NCI-H1417 (cell line): ENCODE results near the gene LARP1B.
A peak's percentile ranks its signal among the peaks of the same experiment; 100 is the strongest.
"Not testable (repeated sequence)": the region's sequence is repeated elsewhere in the genome, so short reads cannot be mapped to it uniquely, and the experiment has no call there.

Experiments used
- DNase-seq, 3 experiments: peaks; one replicate each; lab custom pipeline; 2025; lab: John Stamatoyannopoulos, UW

The LARP1B gene

DNA sequence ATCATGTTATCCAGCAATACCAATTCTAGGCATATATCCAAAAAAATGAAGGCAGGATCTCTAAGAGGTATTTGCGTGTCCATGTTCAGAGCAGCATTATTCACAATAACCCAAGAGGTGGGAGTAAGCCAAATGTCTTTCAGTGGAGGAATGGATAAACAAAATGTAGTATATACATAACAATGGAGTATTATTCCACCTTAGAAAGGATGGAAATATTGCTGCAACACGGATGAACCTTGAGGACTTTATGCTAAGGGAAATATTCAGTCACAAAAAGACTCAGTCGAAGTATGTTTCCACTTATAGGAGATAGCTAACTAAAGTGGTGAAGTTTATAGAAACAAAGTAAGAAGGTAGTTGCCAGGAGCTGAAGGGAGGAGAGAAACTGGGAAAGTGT, 74.3 kb downstream of the LARP1B start:
- DNase-seq = no peak

- DNase-seq = no peak
Observed at GRCh38 chr4:128141866-128142265, 80.8 kb downstream of the LARP1B start.

DNA sequence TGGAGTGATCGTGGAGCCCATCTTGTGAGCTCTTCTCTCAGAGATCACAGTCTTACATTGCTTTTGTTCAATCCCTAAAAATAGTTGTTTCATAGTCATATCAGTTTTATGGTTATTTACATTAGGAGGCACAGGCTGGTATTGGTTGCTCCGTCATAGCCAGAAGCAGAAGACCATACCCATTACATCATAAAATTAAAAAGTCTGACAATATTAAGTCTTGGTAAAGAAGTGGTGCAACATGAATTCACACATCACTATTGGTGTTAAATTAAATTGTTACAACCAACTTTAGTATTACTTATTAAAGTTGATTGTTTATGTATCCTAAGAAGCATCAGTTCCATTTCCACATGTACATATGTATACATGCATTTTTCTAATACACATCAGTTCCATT, 84.6 kb downstream of the LARP1B start:
- no peak for DNase-seq

GRCh38 chr4:128153800-128154199, 92.7 kb downstream of the LARP1B start:
- no peak for DNase-seq

DNA sequence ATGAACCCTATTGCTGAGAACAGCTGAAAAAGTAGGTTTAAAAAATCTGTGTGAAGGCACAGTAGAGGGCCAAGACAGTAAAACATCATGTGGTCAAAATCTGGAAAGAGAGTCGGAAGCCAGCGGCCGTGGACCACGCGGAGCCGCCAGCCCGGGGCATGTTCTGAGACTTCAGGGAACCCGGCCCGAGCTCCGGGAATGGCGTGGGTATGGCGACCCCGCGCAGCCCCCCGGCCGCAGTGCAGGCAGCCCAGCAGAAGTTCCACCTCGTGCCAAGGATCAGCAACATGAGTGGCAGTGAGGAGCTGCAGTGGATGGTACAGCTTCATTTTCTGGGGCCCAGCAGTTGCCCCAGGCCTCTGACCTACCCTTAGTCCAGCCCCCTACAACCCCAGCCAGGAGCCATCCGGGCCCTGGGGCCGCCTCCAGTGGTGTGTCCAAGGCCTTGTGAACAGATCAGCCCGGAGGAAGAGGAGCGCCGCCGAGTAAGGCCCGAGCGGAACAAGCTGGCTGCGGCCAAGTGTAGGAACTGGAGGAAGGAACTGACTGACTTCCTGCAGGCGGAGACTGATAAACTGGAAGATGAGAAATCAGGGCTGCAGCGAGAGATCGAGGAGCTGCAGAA, 94.2 kb downstream of the LARP1B start:
- DNase-seq = no peak

- no peak for DNase-seq
Observed at GRCh38 chr4:128155874-128156456, 94.9 kb downstream of the LARP1B start.

DNA sequence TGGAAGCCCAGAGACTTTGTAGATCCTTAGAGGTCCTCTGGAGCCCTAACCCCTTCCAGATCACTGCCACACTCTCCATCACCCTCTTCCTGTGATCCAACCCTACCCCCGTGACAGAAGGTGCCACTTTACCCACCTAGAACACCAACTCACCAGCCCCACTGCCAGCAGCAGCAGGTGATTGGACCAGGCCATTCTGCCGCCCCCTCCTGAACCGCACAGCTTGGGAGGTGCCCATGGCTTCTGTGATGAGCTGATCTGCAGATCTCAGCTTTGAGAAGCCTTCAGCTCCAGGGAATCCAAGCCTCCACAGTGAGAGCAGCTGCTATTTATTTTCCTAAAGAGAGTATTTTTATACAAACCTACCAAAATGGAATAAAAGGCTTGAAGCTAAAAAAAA, 95.4 kb downstream of the LARP1B start:
- DNase-seq = not testable (repeated sequence)

DNA sequence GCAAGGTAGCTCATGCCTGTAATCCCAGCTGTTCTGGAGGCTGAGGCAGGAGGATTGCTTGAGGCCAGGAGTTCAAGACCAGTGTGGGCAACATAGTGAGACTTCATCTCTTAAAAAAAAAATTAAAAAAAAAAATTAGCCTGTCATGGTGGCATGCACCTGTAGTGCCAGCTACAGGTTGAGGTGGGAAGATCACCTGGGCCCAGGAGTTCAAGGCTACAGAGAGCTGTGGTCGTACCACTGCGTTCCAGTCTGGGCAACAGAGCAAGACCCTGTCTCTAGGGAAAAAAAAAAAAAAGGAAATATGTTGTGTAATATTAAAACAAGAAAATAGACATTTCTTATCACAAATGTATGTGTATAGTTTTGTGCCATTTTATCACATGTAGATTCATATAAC, 97.8 kb downstream of the LARP1B start:
- DNase-seq = no peak

GRCh38 chr4:128159967-128160366, 98.9 kb downstream of the LARP1B start:
- no peak for DNase-seq

DNA sequence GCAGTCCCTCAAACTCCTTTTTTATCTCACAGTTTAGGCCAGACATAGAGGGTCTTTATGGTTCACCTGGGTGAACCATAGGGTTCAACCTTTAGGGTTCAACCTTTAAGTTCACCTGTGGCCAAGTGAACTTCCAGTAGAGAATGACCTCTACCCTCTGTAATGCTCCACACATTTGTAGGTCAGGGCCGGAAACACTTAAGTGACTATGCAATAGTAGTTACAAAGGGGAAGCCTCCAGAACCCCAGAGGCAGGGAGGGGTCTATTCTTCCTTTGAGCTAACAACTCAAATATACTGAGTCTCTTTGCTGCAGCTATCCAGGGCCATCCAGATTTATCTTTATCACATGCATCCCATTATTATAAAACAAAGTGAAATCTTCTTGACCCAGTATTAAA, 100.0 kb downstream of the LARP1B start:
- no peak for DNase-seq

DNA sequence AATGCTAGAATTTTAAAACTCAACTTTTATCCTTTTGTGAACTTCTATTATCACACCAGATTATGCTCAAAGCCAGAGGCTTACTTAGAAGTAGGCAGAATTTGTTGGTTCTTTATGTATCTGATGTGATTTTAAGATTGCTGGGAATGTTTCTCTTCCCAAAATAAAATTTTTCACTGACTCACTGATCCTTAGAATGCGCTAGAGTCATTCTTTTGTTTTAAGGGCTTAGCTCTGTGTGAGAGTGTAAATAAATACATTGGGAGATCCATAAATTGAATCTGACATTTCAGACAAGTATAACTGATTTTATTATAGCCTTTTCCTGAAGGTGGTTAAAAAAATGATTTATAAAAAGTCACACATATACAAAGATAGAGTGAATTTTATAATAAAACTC, 101.3 kb downstream of the LARP1B start:
- DNase-seq = no peak

GRCh38 chr4:128163177-128164117, 102.3 kb downstream of the LARP1B start:
- no peak for DNase-seq

DNA sequence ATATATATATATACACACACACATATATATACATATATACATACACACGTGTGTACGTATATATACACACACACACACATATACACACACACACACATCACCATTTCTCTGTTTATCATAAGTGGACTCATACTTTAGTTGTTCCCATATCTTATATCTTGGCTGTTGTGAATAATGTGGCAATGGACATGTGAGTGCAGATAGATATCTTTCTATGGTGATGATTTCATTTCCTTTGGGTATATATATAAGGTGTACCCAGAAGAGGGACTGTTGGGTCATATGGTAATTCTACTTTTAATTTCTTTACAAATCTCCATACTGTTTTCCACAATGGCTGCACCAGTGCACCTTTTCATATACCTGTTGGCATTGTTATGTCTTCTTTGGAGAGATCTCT, 105.9 kb downstream of the LARP1B start:
- DNase-seq = no peak

GRCh38 chr4:128168701-128169100, 107.6 kb downstream of the LARP1B start:
- DNase-seq = no peak

DNA sequence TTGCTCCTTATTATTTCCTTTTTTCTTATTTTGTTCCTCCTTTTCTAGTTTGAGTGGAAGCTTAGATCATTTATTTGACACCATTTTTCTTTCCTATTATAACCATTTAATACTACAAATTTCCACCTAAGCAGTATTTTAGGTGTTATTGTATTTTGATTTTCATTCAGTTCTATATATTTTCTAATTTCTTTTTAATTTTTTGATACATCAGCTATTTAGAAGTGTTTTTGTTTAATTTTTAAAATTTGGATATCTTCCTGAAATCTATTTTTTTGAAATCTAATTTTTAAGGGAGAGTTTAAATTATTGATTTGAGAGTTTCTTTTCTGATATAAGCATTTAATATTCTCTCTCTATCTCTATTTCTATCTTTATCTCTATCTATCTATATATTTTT, 108.1 kb downstream of the LARP1B start:
- no peak for DNase-seq

- DNase-seq = no peak
Observed at GRCh38 chr4:128176643-128177042, 115.5 kb downstream of the LARP1B start.

GRCh38 chr4:128177498-128177897, 116.4 kb downstream of the LARP1B start:
- DNase-seq = no peak

DNA sequence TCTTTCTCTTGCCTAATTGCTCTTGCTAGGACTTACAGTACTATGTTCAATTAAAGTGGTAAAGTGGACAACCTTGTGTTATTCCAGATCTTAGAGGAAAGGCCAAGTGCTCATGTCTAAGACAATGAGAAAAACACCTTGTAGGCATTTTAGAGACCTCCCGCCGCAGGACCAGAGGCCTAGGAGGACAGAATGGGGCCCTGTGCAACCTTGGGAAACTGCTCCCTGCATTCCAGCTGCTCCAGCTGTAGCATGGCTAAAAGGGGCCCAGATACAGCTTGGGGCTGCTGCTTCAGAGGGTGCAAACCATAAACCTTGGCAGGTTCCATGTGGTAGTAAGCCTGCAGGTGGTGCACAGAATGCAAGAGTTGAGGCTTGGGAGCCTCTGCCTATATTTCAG, 125.5 kb downstream of the LARP1B start:
- DNase-seq = no peak

GRCh38 chr4:128191115-128191781, 130.1 kb downstream of the LARP1B start:
- DNase-seq = peak; percentile 47 to 84 (median 57)

DNA sequence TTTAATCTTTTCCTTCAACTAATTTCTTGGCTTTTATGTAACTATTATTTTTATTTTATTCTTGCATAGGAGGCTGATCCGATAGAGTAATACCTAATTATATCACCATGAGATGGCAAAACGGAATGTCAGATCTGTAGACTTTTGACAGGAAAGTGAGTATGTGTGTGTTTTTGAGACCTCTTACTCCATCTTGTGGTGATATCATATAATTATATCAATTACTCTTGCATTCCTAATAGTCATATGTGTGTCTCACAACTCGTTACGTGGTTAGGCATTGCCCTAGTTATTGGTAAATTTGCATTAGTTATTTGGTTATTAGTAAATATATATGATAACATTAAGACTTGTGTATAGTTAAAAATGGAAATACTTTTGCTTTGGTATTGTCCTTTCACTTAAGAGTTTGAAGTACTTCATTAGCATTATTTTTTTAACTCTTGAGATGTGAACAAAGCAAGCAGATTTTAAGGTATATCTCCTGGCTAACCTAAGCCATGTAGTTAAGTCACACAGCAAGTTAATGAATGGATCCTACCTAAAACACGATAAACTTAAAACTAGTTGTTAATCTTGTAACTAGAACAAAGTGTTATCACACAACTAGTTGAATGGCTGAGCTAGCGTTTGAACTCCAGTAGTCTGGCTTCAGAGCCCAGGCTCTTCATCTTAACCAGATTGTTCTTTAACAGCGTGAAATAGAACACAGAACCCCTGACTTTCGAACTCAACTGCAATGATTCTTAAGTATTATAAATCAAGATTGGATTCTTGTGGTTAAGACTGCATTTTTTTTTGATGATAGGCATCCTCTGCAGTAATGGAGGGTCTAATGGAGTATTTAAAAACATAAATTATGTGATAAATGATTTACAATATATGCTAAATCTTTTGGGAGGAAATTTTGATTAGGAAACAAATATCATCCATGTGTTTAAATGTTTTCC, 159.4 kb downstream of the LARP1B start:
- DNase-seq = peak in 1 of 3 experiments; percentile 47

DNA sequence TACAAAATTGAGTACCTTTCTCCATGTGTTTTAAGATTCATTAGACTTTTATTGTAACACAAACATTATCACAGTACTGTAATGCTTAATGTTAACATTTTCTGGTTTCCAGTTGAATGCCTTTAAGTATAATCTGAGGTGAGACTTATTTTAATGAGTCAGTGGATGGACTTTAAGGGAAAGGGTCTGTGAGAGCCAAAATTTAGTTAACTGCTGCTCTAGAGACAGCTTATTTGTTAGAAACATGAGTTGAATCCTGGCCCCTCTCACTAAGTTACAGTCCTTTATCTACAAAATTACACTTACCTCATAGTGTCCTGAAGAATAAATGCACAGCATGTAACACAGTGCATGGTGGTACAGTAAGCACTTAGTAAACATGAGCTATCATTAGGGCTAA, 160.5 kb downstream of the LARP1B start:
- DNase-seq = peak in 1 of 3 experiments; percentile 55
